ENCODE results near the gene EMID1. TPM values are rescaled to one million over a fixed set of nuclear protein-coding genes. Genes with fewer than 3 reads are reported as not detected.

EMID1 gene
- total RNA-seq, 1 experiment from 2014 or later = 1.1 TPM

GRCh38 chr22:29254286-29254660 is 48.6 kb downstream of the EMID1 start:
- H3K9me3 ChIP-seq (ENCODE audit: insufficient read depth, low read depth) = no peaks in the 10 kb centered on the region
- H3K27ac ChIP-seq = no peak overlapping the region
- no peaks in the 10 kb centered on the region for H3K4me1 ChIP-seq (replicated peaks; ENCODE audit: insufficient read depth)
- intact Hi-C loops (cut with micrococcal nuclease; ENCODE audit: unreplicated experiment) = no loop called here
- H3K4me2 ChIP-seq = no peak overlapping the region
- no peaks in the 10 kb centered on the region for H3F3A ChIP-seq (ENCODE audit: insufficient read depth, low read depth)
- no TSS peak for BruUV-seq (replicated peaks)
- H4K20me1 ChIP-seq (ENCODE audit: insufficient read depth) = no peaks in the 10 kb centered on the region
- DNase-seq = no peak
- no peak for TF ChIP-seq CTCF (conservative IDR thresholded peaks at IDR 0.05)
- no peak for TF ChIP-seq EZH2 (IDR thresholded peaks at IDR 0.05; ENCODE audit: low read depth)
- ChIA-PET POLR2A (ENCODE audit: unreplicated experiment) (no interaction called here), CTCF (no interaction called here)
- no peaks in the 10 kb centered on the region for H3K27me3 ChIP-seq (ENCODE audit: insufficient read depth, low read depth)
- H3K9me2 ChIP-seq (ENCODE audit: insufficient read depth) = no peaks in the 10 kb centered on the region
- no peaks in the 10 kb centered on the region for H3K79me2 ChIP-seq (ENCODE audit: low read depth)
- no peaks in the 10 kb centered on the region for H3K36me3 ChIP-seq (ENCODE audit: low read depth)
- H2AFZ ChIP-seq = no peak overlapping the region
- H3K4me3 ChIP-seq = no peak overlapping the region

GRCh38 chr22:29255064-29255621 is 49.4 kb downstream of the EMID1 start:
- POLR2A ChIA-PET (ENCODE audit: unreplicated experiment) = no interaction called here
- no TSS peak for BruUV-seq (replicated peaks)

GRCh38 chr22:29256606-29257325 is 51.1 kb downstream of the EMID1 start:
- Histone ChIP-seq H3F3A (ENCODE audit: insufficient read depth, low read depth) (0 out of 2 replicates have a peak, but pooled peaks cover under 1% of the 10 kb centered on the region), H4K20me1 (ENCODE audit: insufficient read depth) (no peaks in the 10 kb centered on the region), H3K4me3 (no peak overlapping the region), H3K36me3 (ENCODE audit: low read depth) (no peaks in the 10 kb centered on the region), H3K9me2 (ENCODE audit: insufficient read depth) (no peaks in the 10 kb centered on the region), H3K9me3 (ENCODE audit: insufficient read depth, low read depth) (no peaks in the 10 kb centered on the region), H3K27ac (no peak overlapping the region), H3K27me3 (ENCODE audit: insufficient read depth, low read depth) (no peaks in the 10 kb centered on the region), H3K4me2 (no peak overlapping the region), H3K4me1 (replicated peaks; ENCODE audit: insufficient read depth) (no peaks in the 10 kb centered on the region), H2AFZ (no peak overlapping the region), H3K79me2 (ENCODE audit: low read depth) (no peaks in the 10 kb centered on the region)
- BruUV-seq (replicated peaks) = no TSS peak
- CTCF ChIA-PET = no interaction called here
- no peak for DNase-seq
- POLR2A ChIA-PET (ENCODE audit: unreplicated experiment) = no interaction called here
- intact Hi-C loops (cut with micrococcal nuclease; ENCODE audit: unreplicated experiment) = no loop called here
- no peak for TF ChIP-seq CTCF (conservative IDR thresholded peaks at IDR 0.05)
- TF ChIP-seq EZH2 (IDR thresholded peaks at IDR 0.05; ENCODE audit: low read depth) = no peak

More at GRCh38 chr22:29255064-29255621, 49.4 kb downstream of the EMID1 start:
- H3K4me2 ChIP-seq = no peak overlapping the region
- H2AFZ ChIP-seq = no peak overlapping the region
- no peak overlapping the region for H3K4me3 ChIP-seq
- CTCF ChIA-PET = no interaction called here
- intact Hi-C loops (cut with micrococcal nuclease; ENCODE audit: unreplicated experiment) = no loop called here
- no peaks in the 10 kb centered on the region for H3K36me3 ChIP-seq (ENCODE audit: low read depth)
- H3K27me3 ChIP-seq (ENCODE audit: insufficient read depth, low read depth) = no peaks in the 10 kb centered on the region
- DNase-seq = no peak
- no peaks in the 10 kb centered on the region for H3K9me3 ChIP-seq (ENCODE audit: insufficient read depth, low read depth)
- H3K27ac ChIP-seq = no peak overlapping the region
- H3K79me2 ChIP-seq (ENCODE audit: low read depth) = no peaks in the 10 kb centered on the region
- TF ChIP-seq EZH2 (IDR thresholded peaks at IDR 0.05; ENCODE audit: low read depth) (no peak), CTCF (conservative IDR thresholded peaks at IDR 0.05) (no peak)
- no peaks in the 10 kb centered on the region for H4K20me1 ChIP-seq (ENCODE audit: insufficient read depth)
- no peaks in the 10 kb centered on the region for H3K9me2 ChIP-seq (ENCODE audit: insufficient read depth)
- no peaks in the 10 kb centered on the region for H3F3A ChIP-seq (ENCODE audit: insufficient read depth, low read depth)
- no peaks in the 10 kb centered on the region for H3K4me1 ChIP-seq (replicated peaks; ENCODE audit: insufficient read depth)

Data from PC-9 (cell line).